ENCODE results near the gene NFIB.

NFIB gene

GRCh38 chr9:14247577-14247976, 66.4 kb downstream of the NFIB start:
- TF ChIP-seq CTCF (IDR thresholded peaks at IDR 0.05; ENCODE audit: borderline replicate concordance, insufficient read depth, low read depth, low read length) = no peak
- H3K4me3 ChIP-seq (ENCODE audit: low read depth, low read length) = no peak overlapping the region

- no peak overlapping the region for H3K4me3 ChIP-seq (ENCODE audit: low read depth, low read length)
- no peak for TF ChIP-seq CTCF (IDR thresholded peaks at IDR 0.05; ENCODE audit: borderline replicate concordance, insufficient read depth, low read depth, low read length)
Observed at GRCh38 chr9:14246951-14247350, 67.0 kb downstream of the NFIB start.

GRCh38 chr9:14245901-14246525, 67.9 kb downstream of the NFIB start:
- TF ChIP-seq CTCF (IDR thresholded peaks at IDR 0.05; ENCODE audit: borderline replicate concordance, insufficient read depth, low read depth, low read length) = no peak
- H3K4me3 ChIP-seq (ENCODE audit: low read depth, low read length) = no peak overlapping the region

GRCh38 chr9:14243514-14244042, 70.4 kb downstream of the NFIB start:
- H3K4me3 ChIP-seq (ENCODE audit: low read depth, low read length) = no peak overlapping the region
- no peak for TF ChIP-seq CTCF (IDR thresholded peaks at IDR 0.05; ENCODE audit: borderline replicate concordance, insufficient read depth, low read depth, low read length)

GRCh38 chr9:14242150-14242805, 71.7 kb downstream of the NFIB start:
- no peak overlapping the region for H3K4me3 ChIP-seq (ENCODE audit: low read depth, low read length)
- TF ChIP-seq CTCF (IDR thresholded peaks at IDR 0.05; ENCODE audit: borderline replicate concordance, insufficient read depth, low read depth, low read length) = no peak

- H3K4me3 ChIP-seq (ENCODE audit: low read depth, low read length) = no peak overlapping the region
- no peak for TF ChIP-seq CTCF (IDR thresholded peaks at IDR 0.05; ENCODE audit: borderline replicate concordance, insufficient read depth, low read depth, low read length)
Observed at GRCh38 chr9:14240537-14240936, 73.4 kb downstream of the NFIB start.

- TF ChIP-seq CTCF (IDR thresholded peaks at IDR 0.05; ENCODE audit: borderline replicate concordance, insufficient read depth, low read depth, low read length) = no peak
- no peak overlapping the region for H3K4me3 ChIP-seq (ENCODE audit: low read depth, low read length)
Observed at GRCh38 chr9:14238518-14238917, 75.4 kb downstream of the NFIB start.
